Dedifferentiated amniotic fluid mesenchymal stem cell (primary cell): Measurements from ENCODE around the gene GRB2.
"Not testable (repeated sequence)": the region's sequence is repeated elsewhere in the genome, so short reads cannot be mapped to it uniquely, and the experiment has no call there.

ENCODE experiments used
- DNase-seq: peaks from one replicate; pipeline ENCODE4 v3.0.0-alpha.2; 2016; ENCODE audit errors: extremely low spot score

The GRB2 gene

DNA sequence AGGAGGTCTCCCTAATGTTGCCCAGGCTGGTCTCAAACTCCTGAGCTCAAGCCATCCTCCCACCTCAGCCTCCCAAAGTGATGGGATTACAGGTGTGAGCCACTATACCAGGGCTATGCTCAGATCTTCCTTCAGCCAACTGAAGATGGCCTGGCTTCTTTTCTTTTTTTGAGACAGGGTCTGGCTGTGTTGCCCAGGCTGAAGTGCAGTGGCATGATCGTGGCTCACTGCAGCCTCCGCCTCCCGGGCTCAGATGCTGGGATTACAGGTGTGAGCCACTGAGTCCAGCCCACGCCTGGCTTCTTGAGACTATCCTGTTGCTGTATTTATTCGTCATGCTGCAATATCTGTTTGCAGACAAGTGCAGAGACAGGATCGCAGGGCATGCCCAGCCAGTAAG, 120.4 kb downstream of the GRB2 start:
- DNase-seq: no peak

DNA sequence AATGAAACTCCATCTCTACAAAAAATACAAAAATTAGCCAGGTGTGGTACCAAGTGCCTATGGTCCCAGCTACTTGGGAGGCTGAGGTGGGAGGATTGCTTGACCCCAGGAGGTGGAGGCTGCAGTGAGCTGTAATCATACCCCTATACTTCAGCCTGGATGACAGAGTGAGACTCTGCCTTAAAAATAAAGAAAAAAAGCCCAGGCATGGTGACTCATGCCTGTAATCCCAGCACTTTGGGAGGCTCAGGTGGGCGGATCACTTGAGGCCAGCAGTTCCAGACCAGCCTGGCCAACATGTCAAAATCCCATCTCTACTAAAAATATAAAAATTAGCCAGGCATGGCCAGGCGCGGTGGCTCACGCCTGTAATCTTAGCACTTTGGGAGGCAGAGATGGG, 125.3 kb downstream of the GRB2 start:
- not testable (repeated sequence) for DNase-seq

DNA sequence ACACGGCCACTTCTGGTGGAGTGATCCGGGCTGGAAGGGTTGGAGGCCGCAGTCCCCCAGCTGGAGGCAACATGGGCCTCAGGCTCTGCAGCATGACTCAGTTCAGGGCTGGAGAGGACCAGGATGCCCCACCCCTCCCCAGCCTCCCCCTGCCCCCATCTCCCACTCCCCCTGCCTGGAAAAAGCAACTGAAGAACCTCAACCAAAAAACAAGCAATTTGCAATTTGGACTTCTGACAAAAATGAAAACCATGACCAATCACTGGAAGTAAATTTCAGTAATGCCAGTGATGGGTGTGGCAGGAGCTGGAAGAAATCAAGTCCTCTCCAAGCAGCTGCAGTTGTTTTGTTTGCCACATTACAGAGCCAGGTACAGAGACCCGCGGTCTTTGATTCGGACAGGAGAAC, 127.8 kb downstream of the GRB2 start:
- peak; percentile 84 for DNase-seq

DNA sequence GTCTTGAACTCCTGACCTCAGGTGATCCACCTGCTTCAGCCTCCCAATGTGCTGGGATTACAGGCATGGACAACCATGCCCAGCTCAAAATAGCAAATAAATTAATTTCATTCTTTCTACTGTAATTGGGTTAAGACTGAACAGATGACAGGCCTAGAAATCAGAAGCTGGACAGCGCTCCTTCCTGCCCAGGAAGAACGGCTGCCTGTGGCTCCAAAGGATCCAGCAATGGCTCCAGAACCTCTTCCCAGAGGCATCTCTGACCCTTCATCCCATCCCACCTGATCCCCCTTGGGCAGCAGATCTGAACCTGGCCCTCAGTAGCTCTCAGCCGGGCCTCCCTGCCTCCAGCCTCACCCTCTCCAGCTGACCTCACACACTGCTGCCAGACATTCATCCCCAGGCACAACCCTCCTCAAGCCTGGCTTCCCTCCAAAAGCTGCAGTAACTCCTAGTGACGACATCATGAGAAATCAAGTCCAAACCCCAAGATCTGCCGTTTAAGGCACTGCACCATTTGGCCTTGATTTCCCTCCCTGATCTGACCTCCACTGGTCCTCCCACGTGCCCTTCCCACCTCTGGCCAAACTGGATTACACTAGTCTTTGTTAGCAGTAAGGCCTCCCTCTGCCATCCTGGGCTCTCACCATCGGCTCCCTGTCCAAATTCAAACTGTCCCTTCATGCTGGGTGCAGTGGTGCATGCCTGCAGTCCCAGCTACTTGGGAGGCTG, 131.3 kb downstream of the GRB2 start:
- no peak for DNase-seq

DNA sequence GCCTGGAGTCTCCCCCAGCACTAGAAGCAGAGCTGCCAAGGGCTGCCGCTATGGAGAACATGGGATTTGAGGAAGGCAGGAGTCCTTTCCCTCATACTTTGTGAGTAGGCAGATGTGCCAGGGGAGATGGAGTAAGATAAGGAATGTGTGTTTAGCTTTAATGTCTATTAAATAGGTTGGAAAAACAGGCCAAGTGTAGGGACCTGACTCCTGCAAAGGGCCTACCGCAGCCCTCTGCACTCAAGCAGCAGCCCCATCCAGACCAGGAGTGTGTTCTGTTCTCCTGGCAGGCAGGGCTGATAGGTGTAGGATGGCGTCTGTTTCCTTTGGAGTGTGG, 132.7 kb downstream of the GRB2 start:
- DNase-seq: no peak

DNA sequence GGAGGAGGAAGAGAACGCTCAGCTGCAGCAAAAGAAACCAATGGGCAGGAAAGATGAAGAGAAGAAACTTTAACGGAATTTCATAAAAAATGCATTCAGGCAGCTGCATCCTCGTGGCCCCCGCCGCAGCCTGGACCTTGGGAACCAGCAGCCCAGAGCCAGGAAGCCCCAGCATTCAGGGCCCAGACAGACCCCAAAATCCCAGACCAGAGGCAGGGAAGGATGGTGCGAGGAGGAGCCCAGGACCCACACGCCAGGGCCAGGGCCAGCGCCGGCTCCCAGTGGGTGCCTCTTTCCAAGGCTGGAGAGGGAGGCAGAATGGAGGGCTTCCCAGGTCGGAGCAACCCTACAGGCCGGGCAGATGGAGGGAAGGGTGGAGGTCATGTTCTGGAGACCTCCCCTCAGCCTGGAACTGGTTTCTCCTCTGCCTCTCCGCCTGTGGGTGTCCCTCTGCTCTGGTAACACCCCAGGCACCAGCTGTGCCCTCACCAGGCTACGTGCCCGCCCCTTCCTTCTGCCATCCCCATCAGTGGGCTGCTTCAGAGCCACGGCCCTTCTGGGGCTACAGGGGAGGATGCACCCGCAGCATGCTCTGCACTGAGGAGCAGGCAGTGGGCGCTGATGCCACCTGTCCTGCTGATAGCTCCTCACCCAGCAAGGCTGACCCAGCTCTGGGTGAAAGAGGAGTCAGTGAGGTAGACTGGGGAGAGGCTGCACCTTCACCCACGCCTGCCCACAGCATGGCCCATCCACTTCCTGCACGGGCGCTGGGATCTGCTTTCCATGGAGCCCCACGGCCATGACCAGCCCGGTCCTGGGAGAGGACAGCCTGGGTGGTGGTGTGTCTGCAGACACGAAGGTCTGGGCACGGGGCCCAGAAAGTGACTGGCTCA, 133.3 kb downstream of the GRB2 start:
- no peak for DNase-seq

DNA sequence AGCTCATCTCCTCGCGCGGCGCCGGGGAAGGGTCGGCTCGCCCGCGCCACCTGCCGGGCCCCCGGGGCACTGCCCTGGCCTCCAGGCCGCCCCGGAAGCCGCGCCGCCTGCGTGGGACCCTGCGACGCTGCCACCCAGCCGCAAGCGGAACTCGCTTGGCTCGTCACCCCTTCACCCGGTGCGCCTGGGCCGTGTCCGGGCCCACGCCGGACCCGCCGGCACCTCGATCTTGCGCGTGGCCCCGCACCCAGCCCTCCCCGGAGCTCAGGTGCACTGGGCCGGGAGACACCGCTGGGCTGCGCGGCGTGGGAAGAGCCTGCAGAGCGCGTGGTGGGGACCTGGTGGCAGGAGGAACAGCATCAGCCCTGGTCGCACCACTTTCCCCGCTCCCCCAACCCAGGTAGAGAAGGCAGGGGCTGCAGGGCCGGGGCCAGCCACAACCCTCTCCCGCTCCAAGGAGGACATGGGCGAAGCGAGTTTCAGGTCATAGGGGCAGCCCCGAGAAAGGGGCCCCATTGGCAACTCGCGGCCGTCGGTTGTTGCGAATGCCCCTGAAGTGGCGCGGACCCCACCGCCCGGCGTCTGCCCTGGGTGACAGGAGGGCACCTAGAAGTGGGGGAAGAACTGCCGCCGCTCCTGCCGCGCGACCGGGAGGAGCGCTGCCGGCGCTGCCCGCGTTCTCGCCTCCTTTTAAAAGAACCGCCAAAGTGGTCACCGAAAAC, 134.1 kb downstream of the GRB2 start:
- peak; percentile 52 for DNase-seq

DNA sequence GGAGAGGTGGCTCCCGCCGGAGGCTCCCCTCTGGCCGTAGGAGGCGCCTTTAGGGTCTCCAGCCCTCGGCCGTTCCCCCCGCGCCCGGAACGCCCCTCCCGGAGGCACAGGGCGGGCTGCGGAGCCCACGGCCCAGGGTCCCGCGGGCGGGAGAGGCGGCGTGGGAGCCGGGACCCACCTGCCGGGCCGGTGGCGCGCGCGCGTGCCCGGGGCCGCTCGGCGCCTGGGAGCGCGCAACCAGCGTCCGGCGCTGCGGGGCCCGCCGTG, 134.6 kb downstream of the GRB2 start, which contains the start of gene MIF4GD:
TSS of gene MIF4GD (minus strand) at position 266 of the 267 bp plus-strand sequence. CDS start 1,036 bp downstream, outside the sequence.
- DNase-seq: no peak

DNA sequence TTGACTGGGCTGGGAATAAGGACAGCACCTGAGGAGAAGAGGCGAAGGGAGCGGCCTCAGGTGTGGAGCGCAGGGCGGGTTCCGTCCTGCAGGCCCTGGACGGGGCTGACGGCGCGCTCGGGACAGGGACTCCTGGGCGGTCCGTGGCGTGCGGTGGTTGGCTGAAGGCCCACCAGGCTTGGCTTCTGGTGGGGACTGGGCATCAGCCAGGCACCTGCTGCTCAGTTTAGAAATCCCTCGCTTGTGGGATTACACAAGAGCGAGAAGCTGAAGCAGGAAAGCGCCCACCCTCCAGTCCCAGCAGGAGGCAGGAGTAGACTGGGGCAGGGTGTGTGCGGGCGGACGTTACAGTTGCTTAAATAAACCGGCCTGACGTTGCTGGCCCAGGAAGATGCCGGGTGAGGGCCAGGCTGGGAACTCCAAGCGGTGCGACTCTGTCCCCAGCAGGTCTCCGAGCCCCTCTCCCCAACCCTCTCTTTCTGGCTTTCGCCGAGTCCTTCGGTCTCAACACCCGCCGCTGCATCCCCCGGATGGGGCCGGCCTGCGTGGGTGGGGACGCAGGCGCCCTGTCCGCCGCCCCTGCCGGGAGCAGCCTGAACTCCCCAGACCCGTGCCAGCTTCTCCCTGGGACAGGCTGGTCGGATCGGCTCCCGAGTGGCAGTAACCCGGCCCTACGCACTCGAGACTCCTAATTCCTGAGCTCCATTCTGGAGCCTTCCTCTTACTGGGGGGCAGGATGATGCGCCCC, 135.1 kb downstream of the GRB2 start:
- DNase-seq: peak; percentile 55

DNA sequence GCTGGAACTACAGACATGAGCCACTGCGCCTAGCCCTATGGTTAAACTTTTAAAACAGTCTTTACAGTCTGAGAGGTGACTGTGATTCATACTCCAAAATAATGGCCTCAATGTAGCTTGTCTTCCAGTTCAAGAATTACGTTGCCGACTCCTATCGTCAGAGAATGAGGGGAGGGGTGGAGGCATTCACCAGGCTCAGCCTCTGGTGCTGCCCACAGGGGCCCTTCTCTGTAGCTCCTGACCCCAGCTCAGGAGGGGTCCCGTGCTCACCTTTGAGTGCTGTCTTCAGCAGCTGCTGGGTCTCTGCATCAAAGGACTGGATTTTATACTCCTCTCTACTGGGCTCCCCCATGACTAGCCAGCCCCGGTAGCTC, 135.6 kb downstream of the GRB2 start:
- DNase-seq: no peak
